HG02610 (cell line): ENCODE measurements around the gene R3HDM4.
"Not testable (repeated sequence)": the region's sequence is repeated elsewhere in the genome, so short reads cannot be mapped to it uniquely, and the experiment has no call there.

Source experiments
- ATAC-seq: cut with Tn5 transposase; IDR thresholded peaks from one replicate; pipeline ENCODE4 v1.9.1; 2021; ENCODE audit warnings: mild to moderate bottlenecking, moderate library complexity; ENCODE audit not compliant: unreplicated experiment

Gene R3HDM4

DNA sequence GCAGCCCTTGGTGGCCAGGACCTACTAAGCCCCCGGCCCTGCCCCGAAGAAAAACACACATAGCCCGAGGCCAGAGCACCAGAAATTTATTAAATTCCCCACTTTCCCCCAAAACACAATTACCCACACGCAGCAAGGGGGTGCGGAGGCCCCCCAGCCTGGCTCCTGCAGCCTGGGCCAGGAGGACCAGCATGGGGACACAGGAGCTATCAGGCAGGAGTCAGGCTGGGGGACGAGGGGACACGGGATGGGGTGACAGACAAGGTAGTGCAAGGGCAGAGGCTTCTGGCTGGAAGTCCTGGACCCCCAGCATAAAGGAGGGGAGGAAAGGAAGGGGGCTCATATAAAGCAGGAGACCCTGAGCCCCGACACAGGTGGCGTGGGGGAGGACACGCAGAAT is 16.6 kb downstream of the R3HDM4 start:
- ATAC-seq, result no peak

DNA sequence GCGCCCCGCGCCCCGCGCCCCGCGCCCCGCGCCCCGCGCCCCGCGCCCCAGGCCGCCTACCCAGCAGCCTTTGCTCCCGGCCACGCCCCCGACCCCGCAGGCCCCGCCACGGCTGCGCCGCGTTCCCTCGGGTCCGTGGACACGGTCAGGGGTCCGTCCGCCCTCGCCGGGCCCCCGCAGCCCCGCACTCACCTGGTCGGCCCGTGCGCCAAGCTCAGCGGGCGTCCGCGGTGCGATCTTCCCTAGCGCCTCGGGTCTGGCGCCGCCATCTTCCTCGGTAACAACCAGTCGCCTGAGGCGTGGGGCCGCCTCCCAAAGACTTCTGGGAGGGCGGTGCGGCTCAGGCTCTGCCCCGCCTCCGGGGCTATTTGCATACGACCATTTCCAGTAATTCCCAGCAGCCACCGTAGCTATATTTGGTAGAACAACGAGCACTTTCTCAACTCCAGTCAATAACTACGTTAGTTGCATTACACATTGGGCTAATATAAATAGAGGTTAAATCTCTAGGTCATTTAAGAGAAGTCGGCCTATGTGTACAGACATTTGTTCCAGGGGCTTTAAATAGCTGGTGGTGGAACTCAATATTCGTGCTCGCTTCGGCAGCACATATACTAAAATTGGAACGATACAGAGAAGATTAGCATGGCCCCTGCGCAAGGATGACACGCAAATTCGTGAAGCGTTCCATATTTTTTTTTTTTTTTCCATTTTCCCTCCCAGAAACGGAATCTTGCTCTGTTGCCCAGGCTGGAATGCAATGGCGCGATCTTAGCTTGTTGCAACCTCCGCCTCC is 19.9 kb downstream of the R3HDM4 start, which contains the start of the genes MED16 and RNU6-9:
MED16 (minus strand) TSS at position 294 of the 796 bp plus-strand sequence. CDS start 2,056 bp downstream, outside the sequence.
RNU6-9 (plus strand) TSS at position 591 of the 796 bp plus-strand sequence.
- peak; percentile 64 for ATAC-seq

DNA sequence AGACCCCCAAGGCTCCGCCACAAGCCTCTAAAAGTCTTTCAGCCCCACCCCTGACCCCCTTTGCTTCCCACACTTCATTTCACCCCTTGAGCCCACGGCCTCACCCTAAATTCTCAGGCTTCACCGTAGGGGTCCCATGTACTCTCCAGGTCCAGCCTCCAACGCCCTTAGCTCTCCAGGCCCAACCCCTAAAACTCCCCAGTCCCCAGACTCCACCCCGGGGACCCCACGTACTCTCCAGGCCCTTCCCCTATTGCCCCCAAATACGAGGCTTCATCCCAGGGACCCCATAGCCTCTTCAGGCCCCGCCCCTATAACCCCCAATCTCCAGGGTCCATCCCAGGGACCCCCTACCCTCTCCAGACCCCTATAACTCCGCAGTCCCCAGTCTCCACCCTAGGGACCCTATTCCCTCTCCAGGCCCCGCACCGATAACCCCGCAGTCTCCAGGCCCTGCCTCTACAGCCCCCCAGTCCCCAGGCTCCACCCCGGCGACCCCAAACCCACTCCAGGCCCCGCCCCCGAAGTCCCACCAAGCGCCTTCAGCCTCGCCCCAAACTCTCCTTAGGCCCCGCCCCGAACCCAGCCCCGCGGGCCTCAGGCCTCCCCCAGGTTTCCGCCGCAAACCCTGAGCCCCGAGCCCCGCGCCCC is 20.7 kb downstream of the R3HDM4 start:
- no peak for ATAC-seq

DNA sequence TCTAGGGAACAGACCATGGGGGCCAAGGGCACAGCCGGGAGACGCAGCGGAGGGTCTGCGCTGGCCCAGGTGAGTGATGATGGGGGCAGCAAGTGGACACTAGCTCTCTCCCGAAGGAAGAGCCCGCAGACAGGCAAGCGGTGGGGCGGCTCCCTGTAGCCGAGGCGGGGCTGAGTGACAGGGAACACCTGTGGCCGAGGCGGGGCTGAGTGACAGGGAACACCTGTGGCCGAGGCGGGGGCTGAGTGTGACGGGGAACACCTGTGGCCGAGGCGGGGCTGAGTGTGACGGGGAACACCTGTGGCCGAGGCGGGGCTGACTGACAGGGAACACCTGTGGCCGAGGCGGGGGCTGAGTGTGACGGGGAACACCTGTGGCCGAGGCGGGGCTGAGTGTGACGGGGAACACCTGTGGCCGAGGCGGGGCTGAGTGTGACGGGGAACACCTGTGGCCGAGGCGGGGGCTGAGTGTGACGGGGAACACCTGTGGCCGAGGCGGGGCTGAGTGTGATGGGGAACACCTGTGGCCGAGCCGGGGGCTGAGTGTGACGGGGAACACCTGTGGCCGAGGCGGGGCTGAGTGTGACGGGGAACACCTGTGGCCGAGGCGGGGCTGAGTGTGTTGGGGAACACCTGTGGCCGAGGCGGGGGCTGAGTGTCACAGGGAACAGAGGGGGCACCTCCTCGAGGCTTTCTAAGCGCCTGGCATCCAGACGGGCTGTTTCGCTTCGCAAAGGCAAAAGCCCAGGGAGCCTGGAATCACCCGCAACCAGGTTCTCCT is 21.4 kb downstream of the R3HDM4 start:
- not testable (repeated sequence) for ATAC-seq

DNA sequence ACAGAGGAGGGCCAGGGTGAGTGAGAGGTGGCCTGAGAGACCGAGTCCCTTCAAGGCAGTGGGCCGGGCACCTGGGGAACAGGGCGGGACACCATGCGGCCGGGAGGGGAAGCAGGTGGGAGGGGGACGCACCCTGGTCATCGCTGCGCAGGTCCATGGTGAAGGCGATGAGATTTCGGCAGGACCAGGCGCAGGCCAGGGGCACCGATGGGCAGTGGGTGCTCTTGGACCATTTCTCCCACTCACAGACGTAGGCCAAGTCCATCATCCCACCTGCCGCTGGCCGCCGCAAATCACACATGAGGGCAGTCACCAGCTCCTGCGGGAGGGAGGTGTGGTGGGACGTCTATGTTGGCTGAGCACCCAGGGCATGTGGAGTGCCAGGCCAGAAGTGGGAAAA is 22.2 kb downstream of the R3HDM4 start:
- no peak for ATAC-seq

DNA sequence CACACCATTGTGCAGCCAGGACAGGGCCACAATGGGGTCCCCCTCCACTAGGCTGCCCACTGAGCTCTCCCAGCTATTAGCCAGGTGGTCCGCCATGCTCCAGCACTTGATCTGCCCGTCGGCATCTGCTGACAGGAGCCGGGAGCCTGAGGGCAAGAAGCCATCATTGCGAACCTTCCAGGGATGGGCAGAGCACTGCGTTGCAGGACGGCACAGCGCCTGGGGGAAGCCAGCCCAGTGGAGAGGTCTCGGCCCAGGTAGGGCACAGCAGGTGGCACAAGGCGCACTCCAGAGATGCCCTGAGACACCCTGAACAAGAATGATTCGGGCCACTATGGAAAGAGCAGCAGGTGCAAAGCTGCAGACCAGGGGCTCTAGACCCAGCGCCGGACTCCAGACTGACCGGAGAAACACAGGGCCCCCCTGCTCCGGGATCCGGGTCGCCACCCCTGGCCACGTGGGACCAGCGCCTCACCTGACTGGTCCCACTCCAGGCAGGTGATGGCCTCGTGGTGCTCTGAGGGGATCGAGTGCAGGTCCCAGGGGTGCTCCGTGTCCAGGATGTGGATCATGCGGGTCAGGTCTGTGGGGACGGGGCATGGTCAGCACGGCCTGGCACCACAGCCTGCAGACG is 23.2 kb downstream of the R3HDM4 start:
- ATAC-seq, result no peak

DNA sequence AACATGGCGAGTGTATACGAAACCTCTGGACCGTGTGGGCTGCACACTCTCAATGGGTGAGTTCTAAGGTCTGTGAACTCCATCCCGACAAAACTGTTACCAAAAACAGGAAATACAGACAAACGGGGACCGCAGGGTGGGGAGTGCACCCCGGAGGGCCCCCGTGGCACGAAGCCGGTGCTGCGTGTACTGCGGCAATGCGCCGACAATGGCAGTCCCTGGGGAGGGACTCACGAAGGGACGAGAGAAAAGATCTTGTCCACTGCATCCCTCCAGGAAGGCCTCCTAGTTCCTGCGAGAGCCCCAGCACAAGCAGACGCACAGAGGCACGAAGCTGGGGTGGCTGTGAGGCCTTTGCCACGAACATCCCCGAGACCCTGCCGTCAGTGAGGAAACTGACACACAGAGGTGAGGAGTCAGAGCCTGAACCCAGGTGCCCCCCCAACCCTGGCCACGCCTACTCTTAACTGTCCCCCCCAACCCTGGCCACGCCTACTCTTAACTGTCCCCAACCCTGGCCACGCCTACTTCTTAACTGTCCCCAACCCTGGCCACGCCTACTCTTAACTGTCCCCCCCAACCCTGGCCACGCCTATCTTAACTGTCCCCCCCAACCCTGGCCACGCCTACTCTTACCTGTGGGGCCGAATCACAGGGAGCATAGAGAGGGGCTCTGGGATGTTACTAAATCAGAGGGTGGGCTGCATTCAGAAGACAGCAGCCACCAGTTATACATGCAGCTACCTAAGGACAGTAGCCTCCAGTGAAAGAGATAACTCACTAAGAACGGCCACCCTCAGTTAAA is 24.2 kb downstream of the R3HDM4 start:
- ATAC-seq, result no peak

DNA sequence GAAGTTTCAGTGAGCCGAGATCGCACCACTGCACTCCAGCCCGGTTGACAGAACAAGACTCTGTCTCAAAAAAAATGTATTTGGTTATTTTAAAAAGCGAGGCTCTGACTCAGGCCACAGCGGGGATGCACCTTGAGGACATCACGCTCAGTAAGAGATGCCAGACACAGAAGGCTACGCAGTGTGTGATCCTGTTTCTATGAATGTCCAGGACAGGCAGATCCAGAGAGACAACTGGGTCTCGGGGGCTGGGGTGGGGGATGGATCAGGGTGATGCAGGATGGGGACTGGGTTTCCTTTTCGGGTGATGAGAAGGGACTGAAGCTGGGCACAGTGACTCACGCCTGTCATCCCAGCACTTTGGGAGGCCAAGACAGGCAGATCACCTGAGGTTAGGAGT is 25.4 kb downstream of the R3HDM4 start:
- ATAC-seq, result no peak

DNA sequence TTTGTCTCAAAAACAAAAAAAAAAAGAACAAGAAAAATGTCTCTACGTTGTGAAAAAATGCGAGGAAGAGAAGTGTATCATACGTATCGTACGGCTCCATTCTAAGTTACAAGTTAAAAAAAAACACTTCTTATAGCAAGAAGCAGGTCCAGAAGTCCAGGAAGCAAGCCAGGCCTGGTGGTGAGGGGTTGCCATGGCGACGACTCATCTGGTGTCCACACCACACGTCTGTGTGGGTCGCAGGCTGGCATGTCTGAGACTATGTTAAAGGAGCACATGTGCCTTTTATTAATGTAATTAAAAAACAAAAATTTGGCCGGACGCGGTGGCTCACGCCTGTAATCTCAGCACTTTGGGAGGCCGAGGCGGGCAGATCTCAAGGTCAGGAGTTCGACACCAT is 25.9 kb downstream of the R3HDM4 start:
- ATAC-seq, result no peak

DNA sequence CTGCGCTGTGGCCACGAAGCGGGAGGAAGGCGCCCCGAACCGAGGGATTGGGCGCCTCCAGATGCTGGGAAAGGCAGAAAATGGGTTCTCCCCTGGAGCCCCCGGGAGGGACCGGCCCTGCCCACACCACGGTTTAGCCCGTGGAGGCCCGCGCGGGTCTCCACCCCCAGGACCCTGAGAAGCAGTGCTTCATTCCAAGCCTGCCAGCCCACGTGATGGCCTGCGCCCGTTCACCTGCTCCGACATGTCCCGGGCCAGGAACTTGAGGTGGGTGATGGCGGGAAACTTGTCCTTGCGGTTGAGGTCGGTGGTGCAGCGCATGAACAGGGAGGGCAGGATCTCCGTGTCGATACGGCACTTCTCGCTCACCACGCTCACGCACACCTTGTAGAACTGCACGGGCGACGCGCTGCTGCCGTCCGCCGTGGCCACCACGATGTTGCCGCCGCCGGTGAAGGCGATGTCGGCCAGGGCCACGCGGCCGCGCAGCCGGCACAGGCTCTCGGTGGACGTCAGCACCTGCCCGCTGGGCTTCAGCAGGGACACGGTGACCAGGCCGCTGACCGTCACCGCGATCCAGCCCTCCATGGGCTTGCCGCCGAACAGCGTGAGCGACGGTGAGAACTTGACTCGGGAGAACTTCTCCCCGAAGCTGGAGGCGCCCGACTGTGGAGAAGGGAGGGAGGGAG is 27.3 kb downstream of the R3HDM4 start:
- no peak for ATAC-seq

DNA sequence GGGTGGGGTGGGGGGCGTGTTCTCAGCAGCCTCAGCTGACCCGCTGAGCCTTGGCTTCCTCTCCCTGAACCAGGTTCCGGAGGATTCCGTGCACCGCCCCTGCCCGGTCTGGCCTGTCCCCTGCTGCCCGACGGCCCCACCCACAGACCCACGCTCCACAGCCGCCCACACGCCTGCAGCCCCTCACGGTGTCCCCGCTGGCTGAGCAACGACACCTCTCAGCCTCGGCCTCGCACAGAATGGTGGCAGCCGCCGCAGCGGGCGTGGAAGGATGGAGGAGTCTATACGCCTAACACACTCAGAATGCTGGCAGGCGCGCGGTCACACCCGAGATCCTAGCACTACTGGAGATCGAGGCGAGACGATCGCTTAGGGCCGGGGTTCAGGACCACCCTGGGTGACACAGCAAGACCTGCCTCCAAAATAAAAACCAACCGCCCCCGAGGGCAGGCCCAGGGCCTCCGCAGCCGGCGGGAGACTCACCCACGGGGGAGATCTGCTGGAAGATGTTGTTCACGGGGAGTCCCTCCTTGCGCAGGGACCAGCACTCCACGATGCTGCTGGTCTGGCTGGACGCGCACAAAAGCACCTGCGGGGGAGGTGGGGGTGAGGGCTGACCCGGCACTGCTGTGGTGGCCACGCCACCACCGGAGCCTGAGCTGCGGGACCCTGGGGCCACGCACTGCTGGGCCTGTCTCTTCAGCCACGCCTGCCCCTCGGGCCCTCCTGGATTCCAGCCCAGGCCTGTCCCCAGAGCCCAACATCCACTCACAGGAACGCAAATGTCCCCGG is 28.4 kb downstream of the R3HDM4 start:
- no peak for ATAC-seq

DNA sequence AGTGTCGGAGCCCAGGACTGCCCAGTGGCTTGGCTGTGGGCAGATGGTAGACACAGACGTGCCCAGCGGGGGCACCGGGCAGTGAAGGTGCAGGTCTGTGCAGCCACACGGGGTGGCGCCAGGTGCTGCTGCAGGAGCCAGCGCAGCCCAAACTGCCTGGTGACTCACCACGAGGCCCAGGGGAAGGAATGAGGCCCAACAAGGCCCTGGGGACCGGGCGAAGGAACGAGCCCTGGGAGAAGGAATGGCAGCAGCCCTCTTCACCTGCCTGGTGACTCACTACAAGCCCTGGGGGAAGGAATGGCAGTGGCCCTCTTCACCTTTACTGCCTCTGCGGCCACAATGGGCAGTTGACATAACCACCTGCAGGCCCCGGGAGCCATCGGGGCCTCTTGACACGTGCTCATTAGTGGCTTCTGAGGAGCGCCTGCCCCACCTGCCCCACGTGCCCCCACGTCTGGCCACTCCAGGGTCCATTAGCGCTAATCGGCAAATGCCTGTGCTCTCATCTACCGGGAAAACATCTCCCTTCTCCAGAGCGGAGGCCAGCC is 29.3 kb downstream of the R3HDM4 start:
- no peak for ATAC-seq

DNA sequence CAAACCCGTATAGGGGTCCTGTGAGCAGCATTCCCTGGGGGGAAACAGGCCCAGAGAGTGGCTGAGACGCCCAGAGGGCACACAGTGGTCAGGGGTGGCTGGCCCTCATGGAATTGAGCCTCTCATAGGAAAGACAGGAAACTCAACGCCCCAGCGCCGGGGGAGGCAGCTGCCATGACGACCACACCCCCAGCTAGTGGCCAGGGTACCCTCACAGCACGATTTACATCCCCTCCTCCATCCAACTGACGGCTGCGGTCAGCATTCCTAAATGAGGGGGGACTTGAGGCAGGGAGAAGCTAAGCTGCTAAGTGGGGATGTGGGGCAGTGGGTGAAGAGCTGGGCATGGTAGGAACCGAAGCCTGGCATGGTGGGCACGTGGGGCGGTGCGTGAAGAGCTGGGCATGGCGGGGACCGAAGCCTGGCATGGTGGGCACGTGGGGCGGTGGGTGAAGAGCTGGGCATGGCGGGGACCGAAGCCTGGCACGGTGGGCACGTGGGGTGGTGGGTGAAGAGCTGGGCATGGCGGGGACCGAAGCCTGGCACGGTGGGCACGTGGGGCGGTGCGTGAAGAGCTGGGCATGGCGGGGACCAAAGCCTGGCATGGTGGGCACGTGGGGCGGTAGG is 30.0 kb downstream of the R3HDM4 start:
- ATAC-seq, result no peak

DNA sequence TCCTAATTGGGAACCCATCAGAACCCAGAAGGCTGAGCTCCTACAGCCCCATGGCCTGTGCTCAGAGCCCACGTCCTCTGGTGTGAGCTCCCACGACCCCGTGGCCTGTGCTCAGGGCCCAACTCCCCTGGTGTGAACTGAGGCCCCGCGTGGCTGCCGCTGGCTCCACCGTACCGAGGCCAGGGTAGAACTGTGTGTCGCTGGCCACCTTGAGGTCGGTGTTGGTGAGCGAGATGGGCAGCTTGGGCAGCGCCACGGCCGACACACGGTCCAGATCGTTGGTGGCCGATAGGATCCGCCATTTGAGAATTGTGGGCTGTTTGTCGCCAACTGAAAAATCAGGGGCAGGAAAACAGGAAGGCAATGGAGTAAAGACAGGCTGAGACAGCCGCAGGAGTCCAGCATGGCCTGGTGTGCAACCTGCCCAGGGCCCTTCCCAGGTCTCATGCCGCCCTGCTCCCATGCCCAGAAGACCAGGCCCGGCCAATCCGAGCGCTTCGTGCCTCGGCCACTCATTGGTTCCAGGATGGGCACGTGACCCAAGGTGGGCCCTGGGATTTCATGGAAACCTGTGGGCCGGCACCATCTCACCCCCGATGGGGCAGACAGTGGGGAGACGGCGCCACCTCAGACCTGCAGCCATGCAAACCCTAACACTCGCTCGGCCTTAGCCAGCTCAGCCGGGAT is 31.5 kb downstream of the R3HDM4 start:
- ATAC-seq, result no peak

DNA sequence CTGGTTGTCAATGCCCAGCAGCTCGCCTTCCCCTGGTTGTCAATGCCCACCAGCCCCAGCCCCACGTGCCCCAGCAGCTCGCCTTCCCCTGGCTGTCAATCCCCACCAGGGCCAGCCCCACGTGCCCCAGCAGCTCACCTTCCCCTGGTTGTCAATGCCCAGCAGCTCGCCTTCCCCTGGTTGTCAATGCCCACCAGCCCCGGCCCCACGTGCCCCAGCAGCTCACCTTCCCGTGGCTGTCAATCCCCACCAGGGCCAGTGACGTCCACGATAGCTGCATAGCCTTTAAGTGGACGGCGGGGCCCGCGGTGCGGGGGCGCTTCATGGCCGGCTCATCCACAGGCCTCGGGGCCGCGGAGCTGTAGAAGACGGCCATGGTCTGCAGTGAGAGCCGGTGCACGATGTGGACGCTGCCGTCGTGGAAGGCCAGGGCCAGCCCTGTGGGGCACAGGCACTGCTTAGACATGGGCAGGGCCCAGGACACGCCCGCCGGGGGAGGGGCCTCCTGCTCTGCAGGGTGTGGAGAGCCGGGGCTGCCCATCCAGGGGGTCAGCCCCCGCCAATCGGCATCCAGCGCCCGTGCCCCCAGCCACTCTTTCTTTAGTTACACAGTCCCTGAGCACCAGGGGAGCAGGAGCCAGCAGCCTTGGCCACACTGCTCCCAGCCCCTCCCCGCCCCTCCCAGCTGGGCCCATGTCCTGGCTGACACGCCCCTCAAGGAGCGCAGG is 33.1 kb downstream of the R3HDM4 start:
- ATAC-seq, result no peak

DNA sequence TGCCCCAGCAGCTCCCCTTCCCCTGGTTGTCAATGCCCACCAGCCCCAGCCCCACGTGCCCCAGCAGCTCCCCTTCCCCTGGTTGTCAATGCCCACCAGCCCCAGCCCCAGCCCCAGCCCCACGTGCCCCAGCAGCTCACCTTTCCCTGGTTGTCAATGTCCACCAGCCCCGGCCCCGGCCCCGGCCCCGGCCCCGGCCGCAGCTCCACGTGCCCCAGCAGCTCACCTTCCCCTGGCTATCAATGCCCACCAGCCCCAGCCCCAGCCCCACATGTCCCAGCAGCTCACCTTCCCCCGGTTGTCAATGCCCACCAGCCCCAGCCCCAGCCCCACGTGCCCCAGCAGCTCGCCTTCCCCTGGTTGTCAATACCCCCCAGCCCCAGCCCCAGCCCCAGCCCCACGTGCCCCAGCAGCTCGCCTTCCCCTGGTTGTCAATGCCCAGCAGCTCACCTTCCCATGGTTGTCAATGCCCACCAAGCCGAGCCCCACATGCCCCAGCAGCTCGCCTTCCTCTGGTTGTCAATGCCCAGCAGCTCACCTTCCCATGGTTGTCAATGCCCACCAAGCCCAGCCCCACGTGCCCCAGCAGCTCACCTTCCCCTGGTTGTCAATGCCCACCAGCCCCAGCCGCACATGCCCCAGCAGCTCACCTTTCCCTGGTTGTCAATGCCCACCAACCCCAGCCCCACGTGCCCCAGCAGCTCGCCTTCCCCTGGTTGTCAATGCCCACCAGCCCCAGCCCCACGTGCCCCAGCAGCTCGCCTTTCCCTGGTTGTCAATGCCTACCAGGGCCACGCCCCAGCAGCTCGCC is 34.1 kb downstream of the R3HDM4 start:
- ATAC-seq, result not testable (repeated sequence)
